KG1 (cell line): ENCODE results near the gene ART3.
"Not testable (repeated sequence)": the region's sequence is repeated elsewhere in the genome, so short reads cannot be mapped to it uniquely, and the experiment has no call there.

ENCODE experiments used
- DNase-seq: peaks from one replicate; lab custom pipeline; 2025; lab: John Stamatoyannopoulos, UW

Gene ART3, protein sequence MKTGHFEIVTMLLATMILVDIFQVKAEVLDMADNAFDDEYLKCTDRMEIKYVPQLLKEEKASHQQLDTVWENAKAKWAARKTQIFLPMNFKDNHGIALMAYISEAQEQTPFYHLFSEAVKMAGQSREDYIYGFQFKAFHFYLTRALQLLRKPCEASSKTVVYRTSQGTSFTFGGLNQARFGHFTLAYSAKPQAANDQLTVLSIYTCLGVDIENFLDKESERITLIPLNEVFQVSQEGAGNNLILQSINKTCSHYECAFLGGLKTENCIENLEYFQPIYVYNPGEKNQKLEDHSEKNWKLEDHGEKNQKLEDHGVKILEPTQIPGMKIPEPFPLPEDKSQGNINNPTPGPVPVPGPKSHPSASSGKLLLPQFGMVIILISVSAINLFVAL

DNA sequence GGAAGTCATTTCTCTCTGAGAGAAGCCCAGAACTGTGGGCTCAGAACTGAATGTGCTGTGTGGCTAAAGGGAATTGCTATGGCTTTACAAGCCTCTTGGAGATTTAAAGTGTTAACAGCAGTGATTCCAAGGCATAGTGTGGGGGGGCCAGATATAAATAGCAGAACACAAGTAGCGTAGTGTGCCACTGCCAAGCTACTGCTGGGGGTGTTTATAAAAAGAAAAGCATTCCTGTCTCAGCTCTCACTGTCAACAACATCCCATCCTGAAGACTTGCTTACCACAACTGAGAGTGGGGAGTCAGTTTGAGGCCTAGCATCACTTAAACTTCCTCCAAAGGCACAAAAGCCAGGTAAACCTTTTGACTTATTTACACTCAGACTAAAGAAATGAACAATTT lies at the start of gene ART3:
TSS of gene ART3 (plus strand) at position 242 of the 400 bp plus-strand sequence. CDS start 1,181 bp downstream, outside the sequence.
- no peak for DNase-seq

DNA sequence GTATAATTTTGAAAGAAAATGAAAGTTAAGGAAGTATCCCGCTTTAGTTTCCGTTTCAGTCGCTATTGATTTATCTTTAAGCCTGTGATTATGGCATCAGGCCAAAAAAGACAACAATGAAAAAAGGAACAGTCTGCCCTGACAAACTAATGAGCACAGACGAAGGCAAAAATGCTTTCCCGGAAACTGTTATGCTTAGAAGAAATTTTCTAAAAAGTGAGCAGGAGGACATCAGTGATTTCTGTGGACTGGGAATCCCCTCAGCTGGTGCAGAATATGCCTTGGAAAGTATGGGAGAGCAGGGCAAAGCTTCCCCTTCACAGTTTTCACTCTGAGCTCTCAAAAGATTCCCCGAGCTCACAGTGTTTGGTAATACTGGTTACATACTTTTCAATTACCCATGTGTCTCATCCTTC lies 46.2 kb upstream of the ART3 start:
- DNase-seq: peak; percentile 38

DNA sequence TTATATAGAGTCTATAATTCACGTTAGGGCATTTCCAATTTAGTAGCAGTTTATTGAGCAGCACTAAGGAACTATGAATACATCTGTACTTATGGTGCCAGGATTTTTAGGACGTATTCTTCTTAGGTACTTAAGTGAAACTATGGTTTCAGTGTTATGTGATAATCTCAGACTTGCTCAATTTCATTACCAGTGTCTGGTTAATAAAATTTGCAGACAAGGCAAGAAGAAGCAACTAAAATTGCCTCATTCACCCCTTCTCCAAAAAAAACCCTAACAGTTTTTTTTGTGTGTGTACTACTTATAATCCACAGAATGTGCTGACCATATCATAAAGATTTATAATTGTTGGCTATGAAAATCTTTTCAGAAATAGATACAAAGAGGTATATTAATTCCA lies 45.2 kb upstream of the ART3 start:
- no peak for DNase-seq

DNA sequence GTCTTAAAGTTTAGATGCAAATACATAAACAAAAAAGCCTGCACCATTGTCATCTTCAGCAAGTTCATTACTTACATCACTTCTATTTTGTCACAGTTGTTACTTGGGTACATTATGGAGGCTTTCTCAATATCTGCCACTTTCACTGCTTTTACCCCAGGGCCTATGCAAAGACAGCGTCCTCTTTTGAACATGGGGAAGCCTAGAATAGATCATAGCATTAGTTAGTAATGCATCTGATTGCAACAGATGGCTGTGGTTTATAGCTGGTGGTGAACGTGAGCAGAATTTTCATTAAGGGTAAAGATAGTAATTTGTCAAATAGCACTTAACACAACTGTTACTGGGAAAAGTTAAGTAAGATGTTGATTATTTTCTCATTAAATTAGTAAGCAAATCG lies 39.4 kb upstream of the ART3 start:
- no peak for DNase-seq

DNA sequence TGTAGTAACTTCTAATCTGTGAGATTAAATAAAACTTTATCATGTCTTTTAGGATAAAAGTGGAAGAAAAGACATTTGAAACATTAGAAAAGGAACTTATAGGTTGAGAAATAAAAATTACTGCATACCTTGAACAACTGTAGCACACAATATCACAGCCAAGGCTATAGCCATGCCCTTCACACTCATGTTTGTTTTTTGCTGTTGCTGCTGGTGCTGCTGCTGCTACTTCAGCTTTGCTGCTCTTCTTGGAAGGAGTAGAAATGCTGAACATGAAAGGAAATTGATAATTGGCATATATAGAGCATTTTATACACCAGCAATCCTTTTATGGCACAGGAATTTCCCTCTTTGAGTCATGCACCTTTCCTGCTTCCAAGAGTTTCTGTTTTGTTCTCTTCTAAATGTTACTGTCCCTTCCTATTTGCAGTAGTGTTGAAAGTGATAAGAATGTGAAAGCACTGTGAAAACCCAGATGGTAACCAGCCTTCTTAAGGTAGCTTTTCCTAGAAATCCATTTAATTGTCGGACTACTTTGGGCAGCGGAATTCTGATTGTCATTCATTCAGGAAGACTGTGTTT lies 38.6 kb upstream of the ART3 start, which contains the start of gene CXCL11:
TSS of gene CXCL11 (minus strand) at position 272 of the 582 bp plus-strand sequence. CDS start at position 189, 83 bp downstream.
- DNase-seq: no peak

DNA sequence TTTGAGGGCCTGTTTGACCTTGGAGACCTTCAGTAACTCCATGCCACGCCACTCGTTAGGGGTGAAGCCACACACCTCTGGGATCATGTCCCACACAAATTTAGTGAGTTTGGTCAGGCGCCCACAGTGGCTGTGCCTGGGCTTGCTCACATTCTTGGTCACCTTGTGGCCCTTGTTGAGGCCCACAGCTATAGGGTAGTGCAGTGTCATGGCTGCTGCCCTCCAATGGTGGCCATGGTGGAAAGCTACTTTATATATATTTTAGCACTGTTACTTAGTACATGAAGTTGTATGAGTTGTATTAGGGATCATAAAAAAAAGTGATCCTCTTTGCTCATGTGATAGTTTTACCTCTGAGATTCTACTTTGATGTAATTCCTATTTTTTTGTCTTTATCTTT lies 37.7 kb upstream of the ART3 start:
- no peak for DNase-seq

DNA sequence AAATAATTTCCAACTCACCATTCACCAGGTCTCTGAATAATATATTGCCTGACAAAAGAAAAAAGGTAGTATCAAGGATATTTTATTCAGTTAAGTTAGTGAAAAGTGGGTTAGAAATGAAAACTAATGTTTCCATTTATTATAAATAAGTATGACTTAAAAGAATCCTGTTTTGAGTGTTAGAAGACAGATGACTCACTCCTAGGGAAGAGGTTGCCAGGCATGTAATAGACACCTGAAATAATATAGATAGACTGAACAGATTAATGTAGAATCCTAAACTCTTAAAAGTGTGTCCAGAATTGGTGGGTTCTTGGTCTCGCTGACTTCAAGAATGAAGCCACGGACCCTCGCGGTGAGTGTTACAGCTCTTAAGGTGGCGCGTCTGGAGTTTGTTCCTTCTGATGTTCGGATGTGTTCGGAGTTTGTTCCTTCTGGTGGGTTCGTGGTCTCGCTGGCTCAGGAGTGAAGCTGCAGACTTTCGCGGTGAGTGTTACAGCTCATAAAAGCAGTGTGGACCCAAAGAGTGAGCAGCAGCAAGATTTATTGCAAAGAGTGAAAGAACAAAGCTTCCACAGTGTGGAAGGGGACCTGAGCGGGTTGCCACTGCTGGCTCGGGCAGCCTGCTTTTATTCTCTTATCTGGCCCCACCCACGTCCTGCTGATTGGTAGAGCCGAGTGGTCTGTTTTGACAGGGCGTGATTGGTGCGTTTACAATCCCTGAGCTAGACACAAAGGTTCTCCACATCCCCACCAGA lies 32.1 kb upstream of the ART3 start:
- not testable (repeated sequence) for DNase-seq

DNA sequence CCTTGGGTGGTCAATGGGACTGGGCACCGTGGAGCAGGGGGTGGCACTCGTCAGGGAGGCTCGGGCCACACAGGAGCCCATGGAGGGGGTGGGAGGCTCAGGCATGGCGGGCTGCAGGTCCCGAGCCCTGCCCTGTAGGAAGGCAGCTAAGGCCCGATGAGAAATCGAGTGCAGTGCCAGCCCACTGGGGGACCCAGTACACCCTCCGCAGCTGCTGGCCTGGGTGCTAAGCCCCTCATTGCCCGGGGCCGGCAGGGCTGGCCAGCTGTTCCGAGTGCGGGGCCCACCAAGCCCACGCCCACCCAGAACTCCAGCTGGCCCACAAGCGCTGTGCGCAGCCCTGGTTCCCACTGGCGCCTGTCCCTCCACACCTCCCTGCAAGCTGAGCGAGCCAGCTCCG lies 31.2 kb upstream of the ART3 start:
- DNase-seq: not testable (repeated sequence)

DNA sequence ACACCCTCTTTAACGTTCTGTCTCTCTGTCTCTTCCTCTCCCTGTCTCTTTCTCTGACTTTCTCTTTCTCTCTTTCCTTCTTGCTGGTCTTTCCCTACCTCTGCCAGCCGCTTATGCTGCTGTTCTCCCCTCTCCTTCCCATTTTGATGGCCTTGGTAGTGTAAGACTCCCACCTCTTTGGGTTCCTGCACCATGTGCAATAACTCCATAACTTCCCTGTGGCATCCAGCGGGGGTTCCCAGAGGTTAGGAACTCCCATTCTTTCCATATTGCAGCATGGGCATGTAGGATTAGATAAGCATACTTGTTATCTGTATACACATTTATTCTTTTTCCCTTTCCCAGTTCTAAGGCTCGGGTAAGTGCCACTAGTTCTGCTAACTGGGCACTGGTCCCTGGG lies 29.8 kb upstream of the ART3 start:
- DNase-seq: not testable (repeated sequence)

DNA sequence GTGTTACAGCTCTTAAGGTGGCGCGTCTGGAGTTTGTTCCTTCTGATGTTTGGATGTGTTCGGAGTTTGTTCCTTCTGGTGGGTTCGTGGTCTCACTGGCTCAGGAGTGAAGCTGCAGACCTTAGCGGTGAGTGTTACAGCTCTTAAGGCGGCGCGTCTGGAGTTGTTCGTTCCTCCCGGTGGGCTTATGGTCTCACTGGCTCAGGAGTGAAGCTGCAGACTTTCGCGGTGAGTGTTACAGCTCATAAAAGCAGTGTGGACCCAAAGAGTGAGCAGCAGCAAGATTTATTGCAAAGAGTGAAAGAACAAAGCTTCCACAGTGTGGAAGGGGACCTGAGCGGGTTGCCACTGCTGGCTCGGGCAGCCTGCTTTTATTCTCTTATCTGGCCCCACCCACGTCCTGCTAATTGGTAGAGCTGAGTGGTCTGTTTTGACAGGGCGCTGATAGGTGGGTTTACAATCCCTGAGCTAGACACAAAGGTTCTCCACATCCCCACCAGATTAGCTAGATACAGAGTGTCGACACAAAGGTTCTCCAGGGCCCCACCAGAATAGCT lies 24.6 kb upstream of the ART3 start:
- DNase-seq: not testable (repeated sequence)

DNA sequence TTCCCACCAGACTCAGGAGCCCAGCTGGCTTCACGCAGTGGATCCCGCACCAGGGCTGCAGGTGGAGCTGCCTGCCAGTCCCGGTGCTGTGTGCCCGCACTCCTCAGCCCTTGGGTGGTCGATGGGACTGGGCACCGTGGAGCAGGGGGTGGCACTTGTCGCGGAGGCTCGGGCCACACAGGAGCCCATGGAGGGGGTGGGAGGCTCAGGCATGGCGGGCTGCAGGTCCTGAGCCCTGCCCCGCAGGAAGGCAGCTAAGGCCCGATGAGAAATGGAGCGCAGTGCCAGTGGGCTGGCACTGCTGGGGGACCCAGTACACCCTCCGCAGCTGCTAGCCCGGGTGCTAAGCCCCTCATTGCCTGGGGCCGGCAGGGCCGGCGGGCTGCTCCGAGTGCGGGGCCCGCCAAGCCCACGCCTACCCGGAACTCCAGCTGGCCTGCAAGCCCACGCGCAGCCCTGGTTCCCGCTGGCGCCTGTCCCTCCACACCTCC lies 23.9 kb upstream of the ART3 start:
- DNase-seq: not testable (repeated sequence)

DNA sequence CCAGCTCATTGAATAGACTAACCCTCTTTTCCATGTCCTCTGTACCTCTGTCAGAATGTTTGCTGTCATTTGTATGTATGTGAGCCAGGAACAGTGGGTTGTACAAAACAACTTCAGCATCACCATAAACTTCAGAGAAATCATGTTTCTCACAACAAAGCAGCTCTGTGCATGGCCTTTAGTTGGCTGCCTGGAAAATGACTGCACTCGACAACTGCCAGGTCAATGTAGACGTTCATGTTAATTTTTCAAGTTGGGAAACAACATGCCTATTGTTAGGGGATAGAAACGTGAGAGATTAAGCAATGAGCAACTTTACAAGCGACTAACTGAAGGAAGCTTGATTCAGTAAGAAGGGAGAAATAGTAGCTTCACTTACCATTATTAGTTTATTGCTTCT lies 20.8 kb upstream of the ART3 start:
- no peak for DNase-seq

DNA sequence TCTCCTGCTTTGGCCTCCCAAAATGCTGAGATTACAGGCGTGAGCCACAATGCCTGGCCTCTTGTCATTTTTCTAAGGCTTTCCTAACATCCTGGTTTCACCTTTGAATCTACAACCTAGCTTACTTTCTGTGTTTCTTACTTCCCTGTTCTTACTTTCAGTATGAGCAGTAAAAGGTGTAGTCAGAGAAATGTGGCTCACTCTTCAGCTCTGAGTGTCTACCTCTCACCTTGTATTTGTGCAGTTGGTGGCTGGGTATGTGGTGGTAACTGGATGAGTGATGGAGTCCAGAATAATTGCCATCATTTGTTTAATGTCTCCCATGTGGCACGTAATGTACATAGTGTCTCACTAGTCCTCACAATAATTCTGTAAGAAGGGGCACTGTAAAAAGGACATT lies 19.5 kb upstream of the ART3 start:
- no peak for DNase-seq

DNA sequence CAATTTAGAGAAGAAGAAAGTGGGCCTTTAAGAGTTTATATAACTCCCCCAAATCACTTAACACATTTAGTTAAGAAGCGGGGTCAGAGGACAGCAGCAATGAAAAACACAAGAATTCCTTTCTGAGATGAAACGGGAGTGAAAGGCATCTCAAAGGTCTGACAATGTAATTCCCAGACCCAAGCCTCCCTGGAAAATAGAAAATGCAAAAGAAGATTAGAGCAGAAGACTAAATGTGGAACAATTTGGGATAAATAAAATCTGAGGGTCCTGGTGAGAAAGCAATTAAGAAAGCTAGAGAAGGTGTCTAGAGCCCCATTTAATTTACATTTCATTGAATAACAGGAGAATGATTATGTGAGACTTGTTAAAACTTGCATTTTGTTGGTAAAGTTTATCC lies 19.1 kb upstream of the ART3 start:
- no peak for DNase-seq

DNA sequence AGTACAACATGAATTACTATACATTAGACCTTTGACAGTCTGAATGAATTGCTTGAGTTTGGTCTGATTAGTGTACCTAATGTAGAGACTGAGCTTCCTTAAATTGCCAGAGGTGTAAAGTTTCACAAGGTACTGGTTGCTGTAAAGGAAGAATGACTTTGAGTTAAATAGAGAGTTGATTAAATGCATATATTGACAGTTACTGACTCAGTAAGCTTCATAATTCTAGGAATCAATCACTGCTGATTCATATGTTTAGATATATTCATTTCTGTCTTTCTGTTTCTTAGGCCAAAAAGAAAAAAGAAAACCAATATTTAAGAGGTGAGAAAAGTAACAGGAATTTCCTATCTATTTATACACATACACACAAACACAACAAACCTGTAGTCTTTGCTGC lies 16.2 kb upstream of the ART3 start:
- DNase-seq: no peak

DNA sequence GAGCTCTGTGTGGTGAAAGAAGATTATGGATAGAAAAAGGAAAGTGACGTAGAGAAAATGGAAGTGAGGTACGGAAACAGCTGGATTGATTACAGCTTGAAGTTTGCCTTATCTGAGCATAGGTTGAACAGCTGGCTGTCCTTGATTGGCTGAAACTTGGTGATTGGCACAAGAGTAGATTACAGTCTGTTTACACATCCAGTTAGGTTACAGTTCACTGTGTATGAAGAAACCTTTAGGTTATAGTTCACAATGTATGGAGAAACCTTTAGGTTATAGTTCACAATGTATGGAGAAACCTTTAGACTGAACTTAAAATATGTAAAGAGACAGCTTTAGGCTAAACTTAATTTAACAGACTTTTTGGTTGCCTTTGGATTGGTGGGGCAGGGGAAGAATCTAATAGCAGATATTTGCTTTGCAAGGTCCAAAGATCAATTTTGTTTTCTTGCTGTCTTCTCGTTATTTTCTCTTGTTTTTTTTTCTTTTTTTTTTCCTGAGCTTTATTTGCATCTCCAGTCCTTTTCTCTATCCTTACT lies 15.6 kb upstream of the ART3 start:
- no peak for DNase-seq

DNA sequence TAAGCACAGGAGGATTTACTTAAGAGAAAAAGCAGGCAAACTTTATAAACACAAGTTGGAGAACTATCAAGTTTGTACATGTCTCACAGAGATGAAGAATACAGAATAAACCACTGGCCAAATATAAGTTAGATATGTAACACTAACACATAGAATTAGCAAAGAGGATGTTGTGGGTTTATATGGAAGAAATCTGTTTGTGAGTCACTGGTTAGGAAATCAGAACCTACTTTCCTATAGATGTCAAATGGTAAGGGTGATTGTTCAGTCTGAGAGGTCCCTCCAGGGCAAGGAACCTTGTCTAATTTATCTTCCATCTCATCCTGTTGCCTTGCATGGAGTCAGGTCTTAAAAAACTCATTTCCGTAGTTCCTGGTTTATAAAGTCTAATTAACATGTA lies 14.8 kb upstream of the ART3 start:
- no peak for DNase-seq

DNA sequence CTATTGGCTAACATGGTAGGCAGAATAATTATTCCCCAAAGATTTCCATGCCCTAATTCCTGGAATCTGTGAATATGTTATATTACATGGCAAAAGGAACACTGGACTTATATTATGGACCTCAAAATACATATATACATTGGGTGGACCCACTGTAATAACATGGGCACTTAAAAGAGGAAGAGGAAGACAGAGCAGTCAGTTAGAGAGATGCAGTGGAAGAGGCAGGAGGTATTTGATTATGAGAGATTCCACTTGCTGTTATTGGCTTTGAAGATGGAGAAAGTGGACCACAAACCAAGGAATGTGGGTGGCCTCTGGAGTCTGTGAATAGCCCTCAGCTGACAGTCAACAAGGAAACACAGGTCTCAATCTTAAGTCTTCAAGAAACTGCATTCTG lies 14.0 kb upstream of the ART3 start:
- DNase-seq: no peak

DNA sequence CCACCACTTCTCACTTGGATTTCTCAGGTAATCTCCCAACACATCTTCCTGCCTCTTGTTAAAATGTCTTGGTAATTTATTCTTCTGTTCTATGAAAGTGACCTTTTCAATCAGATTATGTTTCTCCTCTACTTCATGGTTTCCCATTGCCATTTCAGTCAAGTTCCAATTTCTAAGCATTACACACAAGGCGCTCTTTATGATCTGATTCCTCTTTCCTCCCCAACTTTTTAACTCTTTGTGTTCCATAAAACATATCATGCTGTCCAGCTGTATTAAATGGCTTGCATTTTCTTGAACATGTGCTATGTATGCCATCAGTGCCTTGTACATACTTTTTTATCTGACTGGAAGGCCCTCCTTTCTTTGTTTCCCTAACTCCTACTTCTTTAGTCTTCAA lies 13.1 kb upstream of the ART3 start:
- no peak for DNase-seq

DNA sequence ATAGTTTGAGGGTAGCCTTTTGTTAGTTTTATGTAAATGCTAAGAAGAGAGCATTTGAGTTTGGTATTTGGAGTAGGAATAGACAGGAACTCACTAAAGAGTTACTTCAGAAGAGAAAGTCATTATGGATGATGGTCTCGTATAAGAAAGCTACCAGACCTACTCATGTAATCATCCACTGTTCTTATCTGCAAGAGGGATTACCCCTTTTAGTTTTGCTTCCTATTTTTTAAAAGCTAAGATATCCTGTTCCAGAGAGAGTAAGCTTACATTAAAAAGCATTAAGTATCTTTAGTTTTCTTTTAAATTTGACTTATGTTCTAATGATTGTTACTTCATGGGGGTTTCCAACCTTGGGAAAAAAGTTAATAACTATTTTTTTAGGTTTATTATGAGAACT lies 12.5 kb upstream of the ART3 start:
- no peak for DNase-seq

DNA sequence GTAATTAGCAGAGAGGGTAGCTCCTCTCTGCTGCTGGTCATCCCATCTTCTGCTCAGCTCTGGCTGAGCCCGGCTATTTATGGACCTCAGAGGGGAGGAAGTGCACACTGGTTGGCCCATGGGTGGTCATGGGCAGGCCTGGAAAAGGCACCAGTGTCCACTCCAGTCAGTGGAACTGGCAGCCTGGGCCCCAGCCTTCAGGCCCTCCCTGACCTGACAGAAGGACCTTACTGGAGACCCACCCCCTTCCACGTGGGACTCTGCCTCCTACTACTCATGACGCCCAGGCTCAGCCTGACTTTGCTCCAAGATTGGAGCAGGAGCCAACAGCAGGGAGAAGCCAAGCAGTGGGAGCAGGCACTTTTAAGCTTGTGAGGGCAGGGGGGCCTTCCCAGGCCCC lies 8.0 kb upstream of the ART3 start:
- DNase-seq: no peak

DNA sequence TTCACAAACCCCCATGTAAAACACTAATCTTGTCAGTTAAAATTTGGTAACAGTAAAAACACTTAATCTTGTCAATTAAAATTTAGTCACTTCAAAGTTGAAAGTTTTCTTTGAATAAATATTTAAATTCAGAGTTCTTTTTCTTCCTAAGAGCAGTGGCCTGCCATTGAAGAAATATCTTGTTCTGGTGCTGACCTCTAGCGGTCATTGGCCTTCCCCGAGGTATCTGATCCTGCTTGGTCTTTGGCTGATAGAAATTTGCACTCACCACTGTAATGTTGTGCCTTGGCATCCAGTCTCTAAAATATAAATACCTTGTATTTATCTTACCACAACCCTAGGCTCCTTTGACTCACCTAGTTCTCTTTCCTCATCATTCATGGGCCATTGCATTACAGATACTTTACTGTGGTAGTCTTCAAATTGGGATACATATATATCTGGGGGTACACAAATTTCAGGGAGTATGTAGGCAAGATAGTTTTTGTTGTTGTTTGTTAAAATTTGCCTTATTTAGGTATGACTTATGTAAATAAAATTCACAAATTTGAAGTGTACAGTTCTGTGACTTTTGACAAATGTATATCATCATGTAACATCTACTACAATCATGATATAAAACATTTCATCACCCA lies 6.7 kb upstream of the ART3 start:
- DNase-seq: peak; percentile 46
